OCI-LY7 (cell line): Measurements from ENCODE around the gene ARRDC2. TPM values are rescaled to one million over a fixed set of nuclear protein-coding genes. Genes with fewer than 3 reads are reported as not detected.

ENCODE experiments used
- BruUV-seq: library from RNA; stranded (reverse); fragments of 400-500 nt; replicated peaks from 2 replicates; lab custom pipeline; 2021; lab: Mats Ljungman, UMichigan
- CTCF ChIA-PET: fragments of 300-600 bp; sonication (Branson Sonifier 250); formaldehyde crosslinking; loops from one replicate; lab custom pipeline; 2022; ENCODE audit warnings: antibody characterized with exemption; ENCODE audit not compliant: unreplicated experiment; lab: Charles Lee
- POLR2A ChIA-PET: fragments of 300-600 bp; sonication (Branson Sonifier 250); formaldehyde crosslinking; loops from one replicate; lab custom pipeline; 2022; ENCODE audit warnings: antibody characterized with exemption; lab: Charles Lee
- DNase-seq: peaks from one replicate; pipeline ENCODE4 v3.0.0-alpha.2; 2015; ENCODE audit warnings: low spot score
- H2AFZ ChIP-seq: fragments of 200-600 bp; sonication (generic), shearing (Covaris generic); 2 replicates; pipeline ENCODE4 v1.6.1; 2014; ENCODE audit warnings: mild to moderate bottlenecking, antibody characterized with exemption, low read length, moderate library complexity
- H3K27ac ChIP-seq: fragments of 200-600 bp; sonication (generic); 2 replicates; pipeline ENCODE4 v1.5.1; 2014; ENCODE audit warnings: mixed run types, low read depth, mild to moderate bottlenecking, moderate library complexity, low read length, inconsistent platforms; ENCODE audit not compliant: poor library complexity, severe bottlenecking
- H3K36me3 ChIP-seq: fragments of 200-600 bp; sonication (generic); 2 replicates; pipeline ENCODE4 v1.6.1; 2014; ENCODE audit warnings: mild to moderate bottlenecking, antibody characterized with exemption, low read length, moderate library complexity, mixed read lengths; ENCODE audit not compliant: insufficient read depth
- H3K4me1 ChIP-seq: fragments of 200-600 bp; sonication (generic); 2 replicates; pipeline ENCODE4 v1.5.1; 2014; ENCODE audit warnings: mild to moderate bottlenecking, low read length; ENCODE audit not compliant: insufficient read depth, poor library complexity, severe bottlenecking
- H3K4me2 ChIP-seq: fragments of 200-600 bp; sonication (generic); 2 replicates; pipeline ENCODE4 v1.6.1; 2014; ENCODE audit warnings: mild to moderate bottlenecking, low read length
- H3K4me3 ChIP-seq: fragments of 200-600 bp; sonication (generic); 2 replicates; pipeline ENCODE4 v1.5.1; 2014; ENCODE audit warnings: mild to moderate bottlenecking, low read depth, low read length; ENCODE audit not compliant: poor library complexity, severe bottlenecking
- H3K79me2 ChIP-seq: fragments of 200-600 bp; sonication (generic); 2 replicates; pipeline ENCODE4 v1.6.1; 2016; ENCODE audit warnings: low read depth, mild to moderate bottlenecking, low read length, moderate library complexity, mixed read lengths; ENCODE audit not compliant: insufficient read depth
- H3K9me2 ChIP-seq: fragments of 200-600 bp; sonication (generic); 2 replicates; pipeline ENCODE4 v1.6.1; 2016; ENCODE audit warnings: mild to moderate bottlenecking, low read length, mixed read lengths; ENCODE audit not compliant: insufficient read depth
- H3K9me3 ChIP-seq: fragments of 200-600 bp; sonication (generic); 2 replicates; pipeline ENCODE4 v1.6.1; 2014; ENCODE audit warnings: mild to moderate bottlenecking, mixed run types, low read length, mixed read lengths
- H4K20me1 ChIP-seq: fragments of 200-600 bp; sonication (generic); 2 replicates; pipeline ENCODE4 v1.6.1; 2014; ENCODE audit warnings: mild to moderate bottlenecking, antibody characterized with exemption, low read length, moderate library complexity, mixed read lengths; ENCODE audit not compliant: insufficient read depth
- EZH2phosphoT487 ChIP-seq: fragments of 200-600 bp; sonication (generic); IDR thresholded peaks from 2 replicates; pipeline ENCODE4 v1.6.1; 2018; ENCODE audit warnings: low read depth, borderline replicate concordance, mild to moderate bottlenecking, mixed run types, antibody characterized with exemption, low read length, moderate library complexity, mixed read lengths
- intact Hi-C: fragments of 100-400 bp; cut with micrococcal nuclease; formaldehyde crosslinking; loops from one replicate; pipeline ENCODE4 v1.10.0; 2022; ENCODE audit not compliant: unreplicated experiment
- total RNA-seq, 2 experiments: library from RNA; depleted of rRNA in 1 of 2; stranded (reverse); fragments of >200 nt in 1 of 2; shearing (Covaris generic) in 1 of 2; gene quantifications; 2 replicates each; pipeline ENCODE4 v1.2.3, GENCODE V29; 2014 to 2022
- TF ChIP-seq, protein P1 (sequence below): fragments of 200-600 bp; sonication (generic); conservative IDR thresholded peaks from 2 replicates; pipeline ENCODE4 v1.5.1; 2014; ENCODE audit warnings: mild to moderate bottlenecking, antibody characterized with exemption, low read length, moderate library complexity, mixed read lengths

ARRDC2 gene
- total RNA-seq, 2 experiments from 2014 or later: 30.7 TPM

DNA sequence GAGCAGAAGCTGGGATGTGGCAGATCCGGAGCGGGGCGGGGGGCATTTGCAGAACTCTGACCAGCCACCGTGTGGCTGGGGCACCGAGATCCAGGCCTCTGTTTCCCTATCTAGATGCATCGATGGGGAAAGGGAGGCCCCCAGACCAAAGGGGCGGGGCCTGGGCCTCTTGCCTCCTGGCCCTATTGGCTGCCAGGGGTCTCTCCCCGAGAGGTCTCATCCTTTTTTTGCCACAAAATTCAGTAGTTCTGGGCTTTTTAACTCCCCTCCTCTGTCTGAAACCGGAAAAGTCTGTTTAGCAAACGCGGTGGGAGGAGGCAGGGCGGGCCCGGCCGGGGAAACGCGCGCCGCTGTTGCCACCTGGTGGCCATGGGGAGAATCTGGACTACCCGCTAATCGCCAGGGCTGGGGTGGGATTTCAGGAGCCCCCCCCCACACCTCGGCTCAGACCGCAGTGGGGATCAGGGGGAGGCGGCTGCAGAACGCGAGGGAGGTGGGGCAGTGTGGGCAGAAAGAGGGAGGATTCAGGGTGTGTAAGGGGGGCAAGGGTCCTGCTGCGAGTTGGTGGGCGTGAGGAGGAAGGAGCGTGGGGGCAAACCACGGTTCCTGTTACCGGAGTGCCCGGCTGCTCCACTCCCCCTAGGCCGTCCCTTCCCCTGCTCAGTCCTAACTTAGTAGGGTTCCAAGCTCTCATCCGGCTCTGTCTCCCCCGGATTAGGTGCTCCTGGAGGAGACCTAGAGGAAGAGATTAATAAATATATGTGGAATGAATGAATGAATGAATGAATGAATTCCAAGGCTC is 50.4 kb downstream of the ARRDC2 start:
- CTCF ChIA-PET: no interaction called here
- Histone ChIP-seq H3K9me3 (no peaks in the 10 kb centered on the region), H3K4me2 (peak overlapping the region; percentile 66), H2AFZ (peak overlapping the region; percentile 72; the same call in 1 of the 2 replicates), H3K9me2 (no peaks in the 10 kb centered on the region), H3K4me1 (peaks cover 23% of the 10 kb centered on the region), H3K4me3 (peak overlapping the region; percentile 9), H4K20me1 (no peaks in the 10 kb centered on the region), H3K36me3 (peaks cover 13% of the 10 kb centered on the region), H3K79me2 (no peaks in the 10 kb centered on the region), H3K27ac (peak overlapping the region; percentile 54)
- TF ChIP-seq EZH2phosphoT487: no peak
- TF ChIP-seq, protein P1, sequence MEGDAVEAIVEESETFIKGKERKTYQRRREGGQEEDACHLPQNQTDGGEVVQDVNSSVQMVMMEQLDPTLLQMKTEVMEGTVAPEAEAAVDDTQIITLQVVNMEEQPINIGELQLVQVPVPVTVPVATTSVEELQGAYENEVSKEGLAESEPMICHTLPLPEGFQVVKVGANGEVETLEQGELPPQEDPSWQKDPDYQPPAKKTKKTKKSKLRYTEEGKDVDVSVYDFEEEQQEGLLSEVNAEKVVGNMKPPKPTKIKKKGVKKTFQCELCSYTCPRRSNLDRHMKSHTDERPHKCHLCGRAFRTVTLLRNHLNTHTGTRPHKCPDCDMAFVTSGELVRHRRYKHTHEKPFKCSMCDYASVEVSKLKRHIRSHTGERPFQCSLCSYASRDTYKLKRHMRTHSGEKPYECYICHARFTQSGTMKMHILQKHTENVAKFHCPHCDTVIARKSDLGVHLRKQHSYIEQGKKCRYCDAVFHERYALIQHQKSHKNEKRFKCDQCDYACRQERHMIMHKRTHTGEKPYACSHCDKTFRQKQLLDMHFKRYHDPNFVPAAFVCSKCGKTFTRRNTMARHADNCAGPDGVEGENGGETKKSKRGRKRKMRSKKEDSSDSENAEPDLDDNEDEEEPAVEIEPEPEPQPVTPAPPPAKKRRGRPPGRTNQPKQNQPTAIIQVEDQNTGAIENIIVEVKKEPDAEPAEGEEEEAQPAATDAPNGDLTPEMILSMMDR: peak; percentile 98
- BruUV-seq: TSS peak; percentile 43
- intact Hi-C loops: loop anchor here (1.0 kb wide), 2 partner anchors 36 to 51 kb away; no protein-coding TSS in a partner anchor
- POLR2A ChIA-PET: interaction anchor here (1.1 kb wide), 1 partner anchor 57 kb away, joined by 3 read pairs; no protein-coding TSS in a partner anchor
- DNase-seq: peak; percentile 85

DNA sequence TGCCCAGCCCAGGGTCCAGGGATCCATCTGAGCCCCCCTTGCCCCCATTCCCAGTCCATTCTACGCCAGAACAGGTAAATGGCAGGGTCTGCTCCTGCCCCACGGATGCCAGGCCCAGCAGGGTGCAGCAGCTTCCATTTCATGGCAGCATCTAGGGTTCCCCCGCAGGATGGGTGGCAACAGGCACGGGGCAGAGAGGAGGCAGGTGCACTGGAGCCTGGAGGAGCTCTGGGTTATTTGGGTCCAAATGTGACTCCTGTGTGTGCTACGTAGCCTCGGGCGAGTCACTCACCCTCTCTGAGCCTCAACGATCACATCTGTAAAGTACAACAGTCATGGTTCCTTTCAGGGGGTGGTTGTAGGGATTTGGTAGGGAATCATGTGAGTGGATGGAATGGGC is 51.3 kb downstream of the ARRDC2 start:
- Histone ChIP-seq H2AFZ (no peak overlapping the region), H4K20me1 (no peaks in the 10 kb centered on the region), H3K4me3 (no peak overlapping the region), H3K79me2 (no peaks in the 10 kb centered on the region), H3K4me2 (no peak overlapping the region), H3K4me1 (peaks cover 17% of the 10 kb centered on the region), H3K27ac (no peak overlapping the region), H3K36me3 (peaks cover 18% of the 10 kb centered on the region), H3K9me2 (no peaks in the 10 kb centered on the region), H3K9me3 (no peaks in the 10 kb centered on the region)
- DNase-seq: no peak
- BruUV-seq: no TSS peak
- intact Hi-C loops: no loop called here
- no peak for TF ChIP-seq EZH2phosphoT487
- TF ChIP-seq, protein P1: 0 out of 2 replicates have a peak, but pooled peaks have one; percentile 14
- ChIA-PET POLR2A (interaction anchor here (0.7 to 1.1 kb wide), 3 partner anchors 15 to 58 kb away, joined by 3 read pairs; no protein-coding TSS in a partner anchor), CTCF (interaction anchor here (0.6 kb wide), 1 partner anchor 18 kb away, joined by 3 read pairs; no protein-coding TSS in a partner anchor)
